ENCODE data around the gene DDN.

Gene DDN

DNA sequence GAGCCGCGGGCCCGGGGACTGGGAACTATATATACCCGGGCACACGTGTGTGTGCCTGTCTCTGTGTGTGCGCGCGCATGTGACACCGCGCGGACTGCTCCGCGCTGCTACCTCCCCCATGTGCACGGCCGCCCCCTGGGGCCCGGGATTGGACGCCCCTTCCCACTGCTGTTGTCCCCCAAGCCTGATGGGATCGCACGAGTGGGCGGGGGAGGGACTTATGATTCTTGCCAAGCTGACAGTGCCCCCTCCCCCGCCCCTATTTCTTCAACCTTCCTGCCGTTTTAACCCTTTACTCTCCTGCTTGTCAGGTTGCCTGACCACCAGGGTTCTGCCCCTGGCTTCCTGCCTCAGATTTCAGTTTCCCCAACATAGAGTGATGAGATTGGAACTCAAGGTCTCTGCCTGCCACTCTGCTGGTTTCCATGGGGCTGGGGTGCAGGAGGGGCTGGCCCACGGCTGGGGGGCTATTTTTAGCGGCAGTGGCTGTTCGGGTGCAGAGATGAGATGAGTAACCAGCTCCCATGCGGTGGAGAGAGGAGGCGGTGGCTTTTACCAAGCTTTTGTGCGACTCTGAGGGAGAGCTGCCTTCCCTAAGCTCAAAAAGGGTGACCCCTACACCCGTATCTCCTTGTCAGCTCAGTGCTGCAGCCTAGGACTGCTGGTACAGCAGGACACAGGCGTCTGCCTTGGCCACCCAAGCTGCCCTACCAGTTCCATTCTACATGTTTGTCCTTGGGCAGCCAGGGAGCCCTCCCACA lies at the start of gene DDN:
TSS of gene DDN (minus strand) at position 5 of the 761 bp plus-strand sequence. CDS start 88 bp downstream, outside the sequence.
- DNase-seq (ENCODE audit: low spot score): peak; percentile 81

DNA sequence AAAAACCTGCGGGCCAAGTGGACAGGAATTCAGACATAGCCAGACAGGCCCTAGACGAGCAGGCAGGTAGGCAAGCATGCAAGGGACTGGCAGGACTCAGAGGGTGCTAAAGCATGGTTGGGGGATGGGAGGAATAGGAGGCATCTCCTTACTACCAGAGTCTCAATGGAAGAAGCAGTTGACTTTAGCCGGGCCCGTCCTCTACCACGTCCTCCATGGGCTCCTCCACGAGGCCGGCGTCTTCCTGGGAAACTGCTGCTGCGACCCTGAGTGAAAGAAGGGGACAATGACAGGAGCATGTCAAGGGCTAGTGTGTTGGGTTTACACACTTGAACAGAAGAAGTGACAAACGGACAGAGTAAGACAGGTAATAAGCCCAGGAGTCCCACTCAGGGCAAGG lies 49.8 kb upstream of the DDN start:
- no peak for DNase-seq (ENCODE audit: low spot score)

DNA sequence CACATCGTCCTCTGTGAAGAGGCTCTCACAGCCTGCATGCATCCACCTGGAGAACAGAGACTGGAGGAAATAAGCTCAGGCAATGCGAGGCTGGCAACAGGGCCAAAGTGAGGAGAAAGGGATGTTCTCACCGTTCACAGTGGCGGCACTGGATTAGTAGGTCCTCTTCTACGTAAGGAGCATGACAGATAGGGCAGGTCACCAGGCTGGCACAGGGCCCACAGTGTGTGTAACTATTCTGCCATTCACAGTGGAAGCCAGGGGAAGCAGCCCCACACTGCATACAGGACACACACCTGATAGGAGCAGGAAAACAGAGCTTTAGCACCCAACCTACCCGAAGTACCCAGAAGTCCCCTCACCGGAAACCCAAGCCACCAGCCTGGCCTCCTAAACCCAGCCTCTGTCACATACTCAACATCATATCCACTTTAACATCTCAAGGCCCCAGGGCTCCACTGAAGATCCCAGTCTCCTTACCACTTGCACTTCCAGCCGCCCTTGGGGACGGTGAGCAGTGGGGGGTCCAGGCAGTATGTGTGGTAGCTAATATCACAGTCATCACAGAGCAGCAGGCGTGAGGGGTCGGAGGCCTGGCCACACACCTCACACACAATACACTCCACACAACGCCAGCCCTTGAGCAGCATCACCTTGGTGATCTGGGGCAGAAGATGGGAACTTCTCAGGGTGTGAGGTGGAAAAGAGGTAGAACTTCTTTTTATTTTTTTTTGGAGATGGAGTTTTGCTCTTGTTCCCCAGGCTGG lies 47.1 kb upstream of the DDN start:
- no peak for DNase-seq (ENCODE audit: low spot score)

DNA sequence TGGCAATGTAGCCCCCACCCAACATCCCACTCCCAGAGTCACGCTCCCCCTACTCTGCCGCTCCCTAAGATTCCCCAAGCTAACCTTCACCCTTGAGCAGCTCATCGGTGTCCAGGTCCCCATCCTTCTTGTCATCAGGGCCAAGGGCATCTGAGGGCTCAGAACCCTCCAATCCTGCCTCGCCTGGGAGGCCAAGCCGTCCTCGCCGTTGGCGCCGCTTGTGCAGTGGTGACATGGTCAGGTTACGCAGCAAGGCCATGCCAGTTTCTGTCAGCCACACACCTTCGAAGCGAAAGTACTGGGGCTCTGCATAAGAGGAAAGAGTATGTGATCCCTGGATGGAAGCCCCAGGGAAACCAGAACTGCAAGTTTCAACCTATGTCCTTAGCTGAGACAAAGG lies 45.5 kb upstream of the DDN start:
- no peak for DNase-seq (ENCODE audit: low spot score)

DNA sequence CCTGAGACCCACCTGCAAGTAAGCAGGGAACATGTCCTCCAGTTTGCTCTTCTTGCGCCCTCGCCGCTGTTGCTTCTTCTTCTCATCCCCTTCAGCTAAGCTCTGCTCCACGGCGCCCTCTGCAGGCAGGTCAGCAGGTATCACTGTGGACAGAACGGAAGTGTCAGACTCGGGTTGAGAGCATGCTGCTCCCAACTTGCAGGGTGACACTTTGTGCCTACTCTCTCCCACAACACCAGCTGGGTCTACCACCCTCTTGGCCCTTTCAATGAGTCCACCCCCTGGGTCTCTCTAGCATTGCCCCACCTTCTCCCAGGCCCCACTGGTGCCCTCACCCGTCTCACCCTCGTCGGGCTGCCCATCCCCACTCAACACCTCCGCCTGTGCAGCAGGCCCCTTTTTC lies 44.7 kb upstream of the DDN start:
- DNase-seq (ENCODE audit: low spot score): peak; percentile 76

DNA sequence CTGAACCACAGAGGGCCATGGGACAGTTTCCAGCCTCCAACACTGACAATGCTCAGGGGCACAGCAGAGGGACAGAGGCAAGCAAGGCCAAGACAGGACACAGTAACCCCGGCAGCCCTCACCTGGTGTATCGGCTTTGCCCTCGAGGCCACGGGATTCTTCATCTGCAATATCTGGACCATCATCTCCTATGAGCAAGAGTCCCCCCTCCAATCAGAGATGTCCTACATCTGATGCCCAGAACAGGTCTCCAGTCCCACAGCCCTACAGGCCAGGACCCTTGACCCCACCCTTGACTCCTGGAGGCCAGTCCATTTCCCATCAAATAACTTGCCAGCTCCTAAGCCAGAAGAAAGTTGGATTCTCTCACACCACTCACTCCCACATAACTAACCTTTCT lies 44.1 kb upstream of the DDN start:
- no peak for DNase-seq (ENCODE audit: low spot score)

DNA sequence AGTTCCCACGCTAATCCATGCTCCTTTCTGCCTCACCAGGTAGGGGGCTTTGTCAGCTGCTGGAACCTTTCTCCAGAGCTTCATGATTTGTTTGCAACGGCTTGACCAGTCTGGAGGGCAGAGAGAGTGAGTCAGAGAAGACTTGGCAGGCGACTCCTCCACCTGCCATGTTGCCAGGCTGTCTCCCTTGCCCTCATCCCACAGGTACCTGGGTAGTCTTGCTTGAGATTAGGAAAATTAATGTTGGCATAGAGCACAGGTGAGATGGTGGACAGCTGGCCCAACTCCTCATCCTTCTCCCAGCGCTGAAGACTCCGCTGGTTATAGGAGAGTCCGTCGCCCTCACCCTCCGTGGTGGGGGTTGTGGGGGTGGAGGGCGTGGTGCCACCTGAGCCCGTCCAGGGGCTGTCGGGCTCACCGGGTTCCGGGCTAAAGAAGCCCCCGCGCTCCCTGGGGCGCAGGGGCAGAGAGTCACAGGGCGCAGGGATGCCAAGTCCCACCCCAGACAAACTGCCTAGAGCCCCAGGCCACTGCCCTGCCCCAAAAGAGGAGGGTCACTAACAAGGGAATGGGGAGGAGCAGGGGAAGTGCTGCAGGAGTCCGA lies 42.8 kb upstream of the DDN start:
- no peak for DNase-seq (ENCODE audit: low spot score)

DNA sequence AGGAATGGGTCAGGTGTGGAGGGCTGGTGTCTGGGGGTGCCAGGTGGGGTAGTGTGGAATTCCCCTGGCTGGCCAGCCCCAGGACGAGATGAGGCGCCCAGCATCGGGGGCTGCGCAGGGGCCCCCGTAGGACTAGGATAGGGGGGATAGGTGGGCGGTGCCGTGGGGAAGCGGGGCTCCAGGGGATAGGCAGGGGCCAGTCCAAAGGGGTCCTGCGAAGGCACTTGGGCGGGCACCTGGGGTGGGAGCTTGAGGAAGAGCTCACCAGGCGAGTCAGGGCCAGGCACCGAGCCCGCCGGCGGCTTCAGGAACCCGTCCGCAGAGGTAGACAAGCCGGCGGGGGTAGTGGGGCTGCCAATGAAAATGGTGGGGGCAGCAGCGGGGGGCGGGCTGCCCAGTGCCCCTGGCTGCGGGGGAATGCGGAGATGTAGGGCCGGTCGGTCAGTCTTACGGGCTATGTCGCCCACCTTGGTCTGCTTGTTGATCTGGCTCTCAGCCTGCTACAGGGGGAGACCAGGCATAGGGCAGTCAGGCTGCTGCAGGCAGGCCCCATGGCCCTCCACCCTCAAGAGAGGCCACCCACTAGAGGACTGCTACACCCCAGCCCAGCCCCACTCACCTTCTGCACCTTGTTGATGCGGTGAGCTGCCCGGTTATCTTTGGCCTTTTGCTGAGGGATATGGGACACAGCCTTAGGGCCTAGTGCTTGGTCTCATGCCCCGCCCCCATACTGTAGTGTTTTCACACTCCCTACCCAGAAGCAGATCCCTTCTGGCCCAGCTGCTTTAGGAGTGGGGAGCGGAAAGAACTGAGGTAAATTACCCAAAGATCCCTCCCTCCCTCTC lies 42.1 kb upstream of the DDN start:
- DNase-seq (ENCODE audit: low spot score): no peak

DNA sequence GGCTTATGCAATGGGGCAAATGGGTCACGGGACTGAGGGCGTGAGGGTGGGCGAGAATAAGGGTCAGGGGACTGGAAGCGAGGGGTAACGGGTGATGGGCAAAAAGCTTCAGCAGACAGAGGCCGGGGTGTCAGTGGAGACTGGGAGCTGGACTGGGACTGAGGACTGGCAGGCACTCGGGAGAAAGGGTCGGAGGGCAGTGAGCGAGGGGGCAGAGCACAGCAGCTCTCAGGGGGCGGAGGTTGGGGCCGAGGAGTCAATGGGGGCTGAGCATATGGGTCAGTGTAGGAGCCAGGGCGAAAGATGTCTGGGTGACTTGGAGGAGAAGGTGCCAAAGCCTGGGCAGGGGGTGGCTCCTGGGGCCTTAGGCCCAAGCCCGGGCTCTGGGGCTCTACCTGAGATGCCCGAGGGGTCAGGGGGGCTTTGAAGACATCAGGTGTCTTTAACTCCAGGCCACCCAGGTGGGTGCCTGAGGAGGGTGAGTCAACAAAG lies 41.2 kb upstream of the DDN start:
- DNase-seq (ENCODE audit: low spot score): no peak

DNA sequence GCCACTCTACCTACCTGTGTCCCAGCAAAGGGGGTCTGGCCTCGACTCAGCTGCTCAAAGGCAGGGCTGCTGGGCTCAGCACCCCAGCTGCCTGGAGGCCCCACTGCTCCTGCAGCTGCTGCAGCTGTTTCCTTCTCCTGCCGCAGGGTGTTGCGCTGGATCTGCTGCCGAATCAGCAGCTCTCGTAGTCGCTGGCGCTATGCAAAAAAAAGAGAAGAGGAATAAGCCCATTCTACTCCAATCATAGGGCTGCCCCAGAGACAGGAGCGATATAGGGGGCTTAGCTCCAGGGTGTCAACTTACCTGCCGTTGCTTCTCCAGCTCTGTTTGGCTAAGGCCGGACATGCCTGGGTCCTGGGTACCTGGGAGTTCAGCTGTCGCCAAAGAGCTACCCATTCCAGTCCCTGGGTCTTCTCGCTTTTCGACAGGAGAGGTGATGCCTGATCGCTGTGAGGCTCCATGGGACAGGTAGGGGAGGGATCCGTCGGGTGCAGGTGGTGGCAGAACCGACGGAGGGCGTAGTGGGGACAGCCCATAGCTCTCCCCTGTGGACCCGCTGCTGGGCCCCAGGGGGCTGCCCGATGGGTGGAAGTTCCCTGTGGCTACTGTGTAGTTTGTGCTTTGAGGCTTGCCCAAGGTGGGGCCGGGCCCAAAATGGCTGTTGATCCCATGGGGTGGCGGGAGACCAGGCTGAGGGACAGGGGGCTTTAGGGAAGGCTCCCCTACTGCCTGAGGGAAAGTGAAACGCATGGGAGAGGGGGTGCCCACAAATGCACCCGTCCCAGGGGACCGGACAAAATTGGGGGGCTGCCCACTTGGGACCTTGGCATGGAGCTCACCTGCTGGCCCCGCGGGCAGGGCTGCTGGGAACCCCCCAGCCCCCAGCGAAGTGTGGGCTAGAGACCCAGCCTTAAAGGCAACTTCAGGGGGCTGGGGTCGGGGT lies 40.5 kb upstream of the DDN start:
- no peak for DNase-seq (ENCODE audit: low spot score)

DNA sequence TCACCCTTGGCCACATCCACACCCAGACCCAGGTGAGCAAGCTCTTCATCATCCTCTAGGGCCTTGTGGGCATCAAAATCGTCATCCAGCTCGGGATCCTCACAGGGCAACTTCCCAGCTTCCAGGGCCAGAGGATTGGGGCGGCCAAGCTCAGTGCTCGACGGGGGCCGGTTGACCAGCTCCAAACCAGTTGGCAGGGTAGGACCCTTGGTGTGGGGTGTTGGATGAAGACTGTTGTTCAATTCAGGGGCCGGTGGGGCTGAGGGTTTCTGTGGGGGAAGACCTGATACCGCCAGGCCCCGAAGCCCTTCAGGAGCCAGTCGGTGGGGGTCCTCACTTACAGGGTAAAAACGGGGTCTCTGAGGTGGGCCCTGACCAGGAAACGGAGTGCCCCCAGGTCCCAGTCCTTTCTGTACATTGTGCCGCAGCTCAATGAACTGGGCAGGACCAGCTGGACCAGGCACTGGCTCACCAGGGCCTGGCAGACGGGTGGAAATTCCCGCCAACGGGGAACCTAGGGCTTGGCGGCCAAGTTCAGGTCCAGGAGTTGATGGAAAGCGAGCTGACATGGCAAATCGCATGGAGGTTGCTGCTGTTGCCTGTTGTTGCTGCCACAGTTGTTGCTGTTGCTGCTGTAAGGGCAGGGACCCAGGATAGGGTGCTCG lies 39.2 kb upstream of the DDN start:
- DNase-seq (ENCODE audit: low spot score): no peak

DNA sequence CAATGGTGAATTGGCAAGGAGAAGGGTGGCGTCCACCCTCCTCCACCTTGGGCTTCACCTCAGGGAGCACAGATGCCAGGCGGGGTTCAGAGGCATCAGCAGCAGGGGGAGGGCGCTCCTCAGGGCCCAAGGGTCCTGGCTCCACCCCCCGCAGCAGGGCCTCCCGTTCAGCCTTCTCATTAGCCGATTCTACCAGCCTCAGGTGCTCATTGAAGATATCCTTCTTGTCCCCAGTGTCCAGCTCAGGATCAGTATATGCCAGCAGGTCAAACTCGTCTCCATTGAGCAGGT lies 38.7 kb upstream of the DDN start:
- DNase-seq (ENCODE audit: low spot score): no peak

DNA sequence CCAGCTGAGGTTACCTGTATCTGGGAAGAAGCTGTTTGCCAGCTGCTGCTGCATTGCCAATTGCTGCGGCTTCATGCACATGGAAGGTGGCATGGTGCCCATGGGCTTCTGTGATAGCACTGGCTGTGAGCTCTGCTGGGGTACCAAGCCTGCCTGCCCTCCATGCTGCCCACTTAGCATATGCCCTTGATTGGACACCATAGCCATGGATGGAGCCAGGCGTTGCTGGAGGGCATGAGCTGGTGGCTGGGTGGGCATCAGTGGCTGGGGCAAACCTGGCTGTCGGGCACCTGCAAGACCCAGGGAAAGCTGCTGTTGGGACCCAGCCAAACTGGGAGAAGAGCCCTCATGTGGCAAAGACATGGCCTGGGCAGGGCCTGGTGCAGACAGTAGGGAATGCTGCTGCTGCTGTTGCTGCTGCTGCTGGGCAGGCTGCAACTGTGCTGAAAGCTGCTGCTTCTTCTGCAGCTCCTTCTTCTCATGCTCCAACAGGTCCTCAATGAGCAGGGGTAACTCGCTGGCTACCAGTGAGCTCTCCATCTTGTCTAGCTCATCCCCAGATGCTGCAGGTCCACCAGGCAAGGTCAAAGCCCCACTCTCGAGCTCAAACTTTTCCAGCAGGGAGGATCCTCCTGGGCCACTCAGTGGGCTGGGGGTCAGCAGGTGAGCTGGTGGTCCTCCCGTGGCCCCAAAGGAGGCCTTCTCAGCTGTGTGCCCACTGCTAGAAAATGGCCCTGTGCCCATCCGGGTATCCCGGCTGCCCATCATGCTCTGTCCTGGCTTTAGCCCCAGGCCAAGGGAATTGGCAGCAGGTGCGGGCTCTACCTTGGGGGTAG lies 38.2 kb upstream of the DDN start:
- DNase-seq (ENCODE audit: low spot score): no peak

DNA sequence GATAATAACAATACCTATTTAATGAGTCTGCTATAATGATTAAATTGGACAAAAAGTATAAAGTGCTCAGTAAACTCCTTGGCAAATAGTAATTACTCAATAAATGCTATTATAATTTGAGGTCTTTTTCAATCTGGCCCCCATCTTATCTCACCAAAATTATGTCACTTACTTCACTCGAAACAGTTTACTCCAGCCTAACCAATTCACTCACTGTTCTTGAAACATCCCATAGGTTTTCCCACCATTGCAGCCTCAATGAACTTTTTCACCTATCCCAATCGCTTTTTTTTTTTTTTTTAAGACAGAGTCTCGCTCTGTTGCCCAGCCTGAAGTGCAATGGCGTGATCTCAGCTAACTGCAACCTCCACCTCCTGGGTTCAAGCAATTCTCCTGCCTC lies 36.9 kb upstream of the DDN start:
- DNase-seq (ENCODE audit: low spot score): no peak

DNA sequence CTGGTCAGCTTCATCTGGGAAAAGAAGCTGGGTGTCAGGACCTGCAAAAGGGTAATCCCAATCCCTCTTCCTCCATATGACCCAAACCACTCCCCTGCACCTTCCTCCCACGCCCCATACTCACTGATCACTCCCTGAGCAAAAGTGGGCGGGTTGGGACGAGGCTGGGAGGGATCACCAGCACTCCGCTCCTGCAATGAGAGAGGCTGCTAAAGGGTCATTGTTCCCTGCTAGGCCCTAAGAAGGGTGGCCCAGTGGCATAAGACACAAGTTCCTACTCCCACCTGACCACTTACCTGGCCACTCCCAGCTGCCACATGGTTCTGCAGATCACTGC lies 35.1 kb upstream of the DDN start:
- no peak for DNase-seq (ENCODE audit: low spot score)

DNA sequence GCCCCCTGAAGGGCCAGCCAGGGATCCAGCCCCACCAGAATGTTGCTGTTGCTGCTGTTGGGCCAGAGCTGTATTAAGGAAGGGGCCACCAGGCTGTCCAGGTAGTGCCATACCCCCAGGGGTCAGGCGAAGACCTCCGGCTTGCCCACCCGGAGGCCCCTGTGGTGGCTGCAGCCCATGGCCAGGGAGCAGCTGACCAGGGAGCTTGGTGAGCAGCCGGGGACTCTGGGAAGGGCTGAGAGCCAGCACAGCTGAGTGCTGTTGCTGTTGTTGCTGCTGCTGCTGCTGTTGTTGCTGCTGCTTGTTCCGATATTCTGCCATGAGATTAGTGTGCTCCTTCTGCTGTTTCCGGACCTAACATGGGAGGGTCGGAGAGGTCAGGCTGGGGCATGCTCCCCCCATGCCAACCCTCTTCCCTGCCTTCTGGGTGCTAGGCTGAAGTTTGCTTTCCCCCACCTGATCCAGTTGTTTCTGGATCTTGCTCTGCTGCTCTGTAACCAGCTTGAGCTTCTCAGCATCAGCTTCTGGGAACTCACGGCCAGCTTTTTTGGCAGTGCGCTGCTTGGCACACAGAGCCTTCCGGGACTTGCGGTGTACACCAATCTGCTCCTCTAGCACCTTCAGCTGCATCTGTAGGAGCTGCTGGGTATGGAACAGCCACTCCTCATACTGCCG lies 34.6 kb upstream of the DDN start:
- no peak for DNase-seq (ENCODE audit: low spot score)

DNA sequence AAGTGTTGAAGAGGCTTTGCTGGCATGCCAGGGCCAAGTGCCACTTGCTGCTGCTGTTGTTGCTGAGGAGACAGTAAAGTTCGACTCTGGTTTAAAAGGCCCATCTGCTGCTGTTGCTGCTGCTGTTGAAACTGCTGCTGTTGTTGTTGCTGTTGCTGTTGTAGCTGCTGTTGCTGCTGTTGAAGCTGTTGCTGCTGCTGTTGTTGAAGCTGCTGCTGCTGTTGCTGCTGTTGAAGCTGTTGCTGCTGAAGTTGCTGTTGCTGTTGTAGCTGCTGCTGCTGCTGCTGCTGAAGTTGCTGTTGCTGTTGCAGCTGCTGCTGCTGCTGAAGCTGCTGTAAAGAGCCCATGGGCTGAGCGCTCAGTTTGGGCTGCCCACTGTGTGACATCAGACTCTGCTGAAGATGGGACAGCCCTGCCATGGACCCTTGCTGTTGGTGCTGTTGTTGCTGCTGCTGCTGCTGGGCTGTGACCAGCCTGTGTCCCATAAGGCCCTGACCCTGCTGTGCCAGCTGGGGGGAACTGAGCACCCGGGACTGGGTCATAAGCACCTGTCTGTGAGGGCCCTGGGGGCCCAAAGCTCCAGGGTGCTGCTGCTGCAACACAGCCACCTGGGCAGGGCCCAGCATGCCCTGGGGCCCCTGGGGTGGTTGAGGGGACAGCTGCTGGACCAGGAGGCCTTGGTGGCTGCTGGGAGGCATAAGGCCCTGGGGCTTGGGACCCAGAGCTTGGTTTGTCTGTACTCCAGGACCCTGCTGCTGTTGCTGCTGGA lies 33.7 kb upstream of the DDN start:
- DNase-seq (ENCODE audit: low spot score): no peak

DNA sequence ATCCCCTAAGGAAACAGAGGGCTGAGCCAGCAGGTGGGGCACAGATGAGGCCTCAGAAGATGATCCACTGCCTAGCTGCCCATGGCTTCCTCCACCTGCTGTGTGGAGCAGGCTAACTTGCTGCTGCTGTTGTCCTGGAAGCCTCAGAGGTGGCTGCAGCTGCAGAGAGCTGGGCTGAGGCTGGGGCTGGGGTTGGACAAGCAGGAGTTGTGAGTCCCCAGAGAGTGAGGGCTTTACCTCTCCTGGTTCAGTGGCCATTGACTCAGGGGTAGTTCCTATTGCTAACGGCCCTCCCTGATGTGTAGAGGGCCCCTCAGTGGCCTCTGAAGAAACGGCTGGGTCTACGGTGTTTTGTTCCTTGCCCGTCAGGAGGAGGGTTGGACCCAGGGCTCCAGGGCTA lies 33.1 kb upstream of the DDN start:
- DNase-seq (ENCODE audit: low spot score): no peak
